Hematopoietic multipotent progenitor cell treated with erythropoietin and hydrocortisone succinate and interleukin-3 and kit ligand, for 15 days (in vitro differentiated cells): ENCODE measurements around the gene TRIM23.

Source experiments
- DNase-seq: peaks from one replicate; pipeline ENCODE4 v3.0.0-alpha.2; 2015; ENCODE audit warnings: low spot score

Gene TRIM23

GRCh38 chr5:65563777-65564176 lies 60.4 kb downstream of the TRIM23 start:
- peak; percentile 45 for DNase-seq

- peak; percentile 94 for DNase-seq
Measured at GRCh38 chr5:65562731-65563701, 61.1 kb downstream of the TRIM23 start, which contains the start of the genes CENPK and PPWD1. CENPK (minus strand) TSS chr5:65563168; CDS start chr5:65554907, 8,261 bp downstream. PPWD1 (plus strand) TSS chr5:65563296; CDS start chr5:65563311, 15 bp downstream.

GRCh38 chr5:65556718-65557117 lies 67.4 kb downstream of the TRIM23 start:
- DNase-seq = no peak

- no peak for DNase-seq
Measured at GRCh38 chr5:65556181-65556580, 68.0 kb downstream of the TRIM23 start.

- DNase-seq = no peak
Measured at GRCh38 chr5:65555287-65555686, 68.8 kb downstream of the TRIM23 start.

- no peak for DNase-seq
Measured at GRCh38 chr5:65553941-65554340, 70.2 kb downstream of the TRIM23 start.

GRCh38 chr5:65548281-65548680 lies 75.9 kb downstream of the TRIM23 start:
- DNase-seq = no peak

- no peak for DNase-seq
Measured at GRCh38 chr5:65546141-65546540, 78.0 kb downstream of the TRIM23 start.

GRCh38 chr5:65544473-65544872 lies 79.7 kb downstream of the TRIM23 start:
- no peak for DNase-seq

GRCh38 chr5:65539827-65540226 lies 84.3 kb downstream of the TRIM23 start:
- no peak for DNase-seq
